GM21619 (cell line): ENCODE measurements around the gene SRP72.
"Not testable (repeated sequence)": the region's sequence is repeated elsewhere in the genome, so short reads cannot be mapped to it uniquely, and the experiment has no call there.

Source experiments
- ATAC-seq: cut with Tn5 transposase; IDR thresholded peaks from one replicate; pipeline ENCODE4 v1.9.1; 2021; ENCODE audit not compliant: unreplicated experiment

SRP72 gene

GRCh38 chr4:56467284-56468096 is at the start of gene SRP72:
SRP72 (plus strand) TSS chr4:56467617; CDS start chr4:56467636, 19 bp downstream.
- peak; percentile 93 for ATAC-seq

GRCh38 chr4:56424176-56424575 is 43.2 kb upstream of the SRP72 start:
- no peak for ATAC-seq

GRCh38 chr4:56424697-56425514 is 42.5 kb upstream of the SRP72 start:
- no peak for ATAC-seq

GRCh38 chr4:56425518-56425917 is 41.9 kb upstream of the SRP72 start:
- no peak for ATAC-seq

GRCh38 chr4:56426273-56426672 is 41.1 kb upstream of the SRP72 start:
- peak; percentile 79 for ATAC-seq

GRCh38 chr4:56427179-56427578 is 40.2 kb upstream of the SRP72 start:
- ATAC-seq, result no peak

GRCh38 chr4:56430203-56430602 is 37.2 kb upstream of the SRP72 start:
- no peak for ATAC-seq

GRCh38 chr4:56433280-56433679 is 34.1 kb upstream of the SRP72 start:
- no peak for ATAC-seq

GRCh38 chr4:56434599-56435139 is 32.7 kb upstream of the SRP72 start:
- ATAC-seq, result peak; percentile 10

GRCh38 chr4:56435140-56435926 is 32.1 kb upstream of the SRP72 start, which contains the start of gene PPAT:
PPAT (minus strand) TSS chr4:56435615; CDS start chr4:56435477, 138 bp downstream.
- peak; percentile 71 for ATAC-seq

GRCh38 chr4:56438766-56439165 is 28.7 kb upstream of the SRP72 start:
- no peak for ATAC-seq

GRCh38 chr4:56440983-56441382 is 26.4 kb upstream of the SRP72 start:
- ATAC-seq, result no peak

- no peak for ATAC-seq
Measured at GRCh38 chr4:56444719-56445118, 22.7 kb upstream of the SRP72 start.

GRCh38 chr4:56445699-56446098 is 21.7 kb upstream of the SRP72 start:
- ATAC-seq, result no peak

GRCh38 chr4:56448301-56448700 is 19.1 kb upstream of the SRP72 start:
- no peak for ATAC-seq

- ATAC-seq, result not testable (repeated sequence)
Measured at GRCh38 chr4:56449475-56449874, 17.9 kb upstream of the SRP72 start.

GRCh38 chr4:56450342-56450741 is 17.1 kb upstream of the SRP72 start:
- no peak for ATAC-seq

GRCh38 chr4:56460085-56460484 is 7.3 kb upstream of the SRP72 start:
- no peak for ATAC-seq

- ATAC-seq, result no peak
Measured at GRCh38 chr4:56462157-56462556, 5.3 kb upstream of the SRP72 start.

- no peak for ATAC-seq
Measured at GRCh38 chr4:56463711-56464110, 3.7 kb upstream of the SRP72 start.

GRCh38 chr4:56464581-56464980 is 2.8 kb upstream of the SRP72 start:
- no peak for ATAC-seq
